ENCODE measurements around the gene ZFAND4. TPM values are rescaled to one million over a fixed set of nuclear protein-coding genes. Genes with fewer than 3 reads are reported as not detected.

The ZFAND4 gene
- total RNA-seq, 1 donor from 2014 or later: 18.7 TPM

DNA sequence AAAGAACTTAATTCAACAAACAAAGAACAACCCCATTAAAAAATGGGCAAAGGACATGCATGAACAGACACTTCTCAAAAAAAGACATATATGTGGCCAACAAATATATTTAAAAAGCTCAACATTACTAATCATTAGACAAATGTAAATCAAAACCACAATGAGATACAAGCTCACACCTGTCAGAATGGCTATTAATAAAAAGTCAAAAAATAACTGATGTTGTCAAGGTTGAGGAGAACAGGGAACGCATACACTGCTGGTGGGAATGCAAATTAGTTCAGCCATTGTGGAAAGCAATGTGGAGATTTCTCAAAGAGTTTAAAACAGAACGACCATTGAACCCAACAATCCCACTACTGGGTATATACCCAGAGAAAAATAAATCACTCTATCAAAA is 19.1 kb downstream of the ZFAND4 start:
- no peak for TF ChIP-seq CTCF (IDR thresholded peaks at IDR 0.05)
- no peak for DNase-seq
- H3K36me3 ChIP-seq: peaks cover 12% of the 10 kb centered on the region
- no peak overlapping the region for H3K4me3 ChIP-seq
- no peaks in the 10 kb centered on the region for H3K4me1 ChIP-seq
- no peak overlapping the region for H3K27ac ChIP-seq
- H3K27me3 ChIP-seq: no peaks in the 10 kb centered on the region
- intact Hi-C loops (cut with DNase I): no loop called here
- ATAC-seq: no peak
- no peaks in the 10 kb centered on the region for H3K9me3 ChIP-seq

- Histone ChIP-seq H3K4me1 (no peaks in the 10 kb centered on the region), H3K9me3 (no peaks in the 10 kb centered on the region), H3K36me3 (peaks cover 21% of the 10 kb centered on the region), H3K27me3 (no peaks in the 10 kb centered on the region), H3K27ac (no peak overlapping the region), H3K4me3 (no peak overlapping the region)
- TF ChIP-seq CTCF (IDR thresholded peaks at IDR 0.05): no peak
- intact Hi-C loops (cut with DNase I): no loop called here
- ATAC-seq (no peak), DNase-seq (no peak)
Measured at GRCh38 chr10:45652511-45652910, 20.1 kb downstream of the ZFAND4 start.

DNA sequence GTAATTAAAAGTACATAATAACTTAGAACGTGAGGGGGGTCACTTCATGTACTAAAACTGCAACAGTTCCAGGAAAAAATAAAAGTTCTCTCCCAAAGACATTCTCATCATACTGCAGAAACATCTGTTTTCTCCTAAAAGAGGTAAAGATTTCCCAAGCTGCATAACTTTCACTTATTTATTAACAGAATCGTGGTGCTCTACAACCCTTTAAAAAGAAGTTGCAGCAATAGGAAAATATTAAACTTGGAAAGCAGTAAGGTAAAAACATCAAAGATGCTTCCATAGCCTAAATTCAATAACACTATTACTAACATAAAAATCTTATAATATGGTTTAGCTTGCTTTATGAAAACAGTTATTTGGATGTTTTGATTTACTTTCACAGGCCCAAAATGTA is 23.3 kb downstream of the ZFAND4 start:
- no peak overlapping the region for H3K27ac ChIP-seq
- no peak for TF ChIP-seq CTCF (IDR thresholded peaks at IDR 0.05)
- no peaks in the 10 kb centered on the region for H3K27me3 ChIP-seq
- no peak overlapping the region for H3K4me3 ChIP-seq
- H3K36me3 ChIP-seq: peaks cover 34% of the 10 kb centered on the region
- no peak for DNase-seq
- no peaks in the 10 kb centered on the region for H3K4me1 ChIP-seq
- intact Hi-C loops (cut with DNase I): no loop called here
- H3K9me3 ChIP-seq: no peaks in the 10 kb centered on the region
- no peak for ATAC-seq

- intact Hi-C loops (cut with DNase I): no loop called here
- DNase-seq (no peak), ATAC-seq (no peak)
- H3K4me1 ChIP-seq: no peaks in the 10 kb centered on the region
- H3K36me3 ChIP-seq: peaks cover 32% of the 10 kb centered on the region
- H3K9me3 ChIP-seq: no peaks in the 10 kb centered on the region
- TF ChIP-seq CTCF (IDR thresholded peaks at IDR 0.05): no peak
- no peaks in the 10 kb centered on the region for H3K27me3 ChIP-seq
- no peak overlapping the region for H3K4me3 ChIP-seq
- H3K27ac ChIP-seq: no peak overlapping the region
Measured at GRCh38 chr10:45647118-45647517, 25.5 kb downstream of the ZFAND4 start.

- H3K36me3 ChIP-seq: peaks cover 30% of the 10 kb centered on the region
- DNase-seq (no peak), ATAC-seq (no peak)
- H3K4me1 ChIP-seq: no peaks in the 10 kb centered on the region
- H3K9me3 ChIP-seq: no peaks in the 10 kb centered on the region
- H3K27ac ChIP-seq: no peak overlapping the region
- no peak overlapping the region for H3K4me3 ChIP-seq
- no peak for TF ChIP-seq CTCF (IDR thresholded peaks at IDR 0.05)
- no peaks in the 10 kb centered on the region for H3K27me3 ChIP-seq
- intact Hi-C loops (cut with DNase I): no loop called here
Measured at GRCh38 chr10:45646384-45647050, 26.1 kb downstream of the ZFAND4 start.

DNA sequence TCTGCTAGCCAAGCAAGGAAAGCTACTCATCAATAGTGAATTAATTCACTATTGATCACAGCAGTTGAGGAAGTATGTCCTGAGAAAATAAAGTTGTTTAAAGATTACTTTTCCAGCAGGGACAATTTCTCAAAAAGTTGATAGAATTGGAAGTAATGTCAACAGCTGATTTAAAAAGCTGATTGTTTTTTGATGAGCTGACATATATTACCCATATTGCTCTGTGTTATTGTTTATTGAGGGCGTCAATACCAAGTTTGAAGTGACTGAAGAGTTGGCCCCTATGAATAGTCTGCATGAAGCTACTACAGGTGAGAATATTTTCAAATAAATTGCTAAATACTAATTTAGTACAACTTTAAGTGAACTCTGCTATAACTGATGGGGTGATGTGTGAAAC is 28.0 kb downstream of the ZFAND4 start:
- no peak overlapping the region for H3K4me3 ChIP-seq
- peaks cover 24% of the 10 kb centered on the region for H3K36me3 ChIP-seq
- H3K4me1 ChIP-seq: no peaks in the 10 kb centered on the region
- no peaks in the 10 kb centered on the region for H3K9me3 ChIP-seq
- DNase-seq (no peak), ATAC-seq (no peak)
- no peaks in the 10 kb centered on the region for H3K27me3 ChIP-seq
- no peak for TF ChIP-seq CTCF (IDR thresholded peaks at IDR 0.05)
- H3K27ac ChIP-seq: no peak overlapping the region
- intact Hi-C loops (cut with DNase I): no loop called here
